Measurements from ENCODE around the gene DPP6.

Gene DPP6

GRCh38 chr7:154347700-154348266 is 295.6 kb downstream of the DPP6 start:
- Mint-ChIP-seq H3K27me3 (no peaks in the 10 kb centered on the region), H3K27ac (no peak overlapping the region), H3K4me3 (no peak overlapping the region), H3K9me3 (peaks cover 10% of the 10 kb centered on the region), H3K36me3 (ENCODE audit: low read depth) (no peaks in the 10 kb centered on the region), H3K4me1 (ENCODE audit: low read depth) (no peaks in the 10 kb centered on the region)

- H3K27me3 Mint-ChIP-seq: no peaks in the 10 kb centered on the region
- H3K27ac Mint-ChIP-seq: no peak overlapping the region
- H3K4me1 Mint-ChIP-seq (ENCODE audit: low read depth): no peaks in the 10 kb centered on the region
- H3K36me3 Mint-ChIP-seq (ENCODE audit: low read depth): no peaks in the 10 kb centered on the region
- no peak overlapping the region for H3K4me3 Mint-ChIP-seq
- peaks cover 10% of the 10 kb centered on the region for H3K9me3 Mint-ChIP-seq
Observed at GRCh38 chr7:154350892-154351291, 298.7 kb downstream of the DPP6 start.

GRCh38 chr7:154353355-154353767 is 301.2 kb downstream of the DPP6 start:
- Mint-ChIP-seq H3K4me3 (no peak overlapping the region), H3K4me1 (ENCODE audit: low read depth) (no peaks in the 10 kb centered on the region), H3K36me3 (ENCODE audit: low read depth) (no peaks in the 10 kb centered on the region), H3K9me3 (peaks cover 10% of the 10 kb centered on the region), H3K27ac (no peak overlapping the region), H3K27me3 (no peaks in the 10 kb centered on the region)

- Mint-ChIP-seq H3K27ac (no peak overlapping the region), H3K4me3 (no peak overlapping the region), H3K27me3 (no peaks in the 10 kb centered on the region), H3K36me3 (ENCODE audit: low read depth) (no peaks in the 10 kb centered on the region), H3K9me3 (peaks cover 3% of the 10 kb centered on the region), H3K4me1 (ENCODE audit: low read depth) (no peaks in the 10 kb centered on the region)
Observed at GRCh38 chr7:154364170-154364569, 312.0 kb downstream of the DPP6 start.

- H3K27ac Mint-ChIP-seq: no peak overlapping the region
- no peaks in the 10 kb centered on the region for H3K36me3 Mint-ChIP-seq (ENCODE audit: low read depth)
- no peaks in the 10 kb centered on the region for H3K27me3 Mint-ChIP-seq
- H3K9me3 Mint-ChIP-seq: peaks cover 9% of the 10 kb centered on the region
- H3K4me1 Mint-ChIP-seq (ENCODE audit: low read depth): no peaks in the 10 kb centered on the region
- no peak overlapping the region for H3K4me3 Mint-ChIP-seq
Observed at GRCh38 chr7:154371424-154371823, 319.2 kb downstream of the DPP6 start.

- Mint-ChIP-seq H3K4me1 (ENCODE audit: low read depth) (no peaks in the 10 kb centered on the region), H3K9me3 (peaks cover 6% of the 10 kb centered on the region), H3K4me3 (no peak overlapping the region), H3K36me3 (ENCODE audit: low read depth) (no peaks in the 10 kb centered on the region), H3K27ac (no peak overlapping the region), H3K27me3 (no peaks in the 10 kb centered on the region)
Observed at GRCh38 chr7:154372011-154372601, 319.9 kb downstream of the DPP6 start.

- no peak overlapping the region for H3K27ac Mint-ChIP-seq
Observed at GRCh38 chr7:154373956-154374355, 321.8 kb downstream of the DPP6 start.

GRCh38 chr7:154375956-154376355 is 323.8 kb downstream of the DPP6 start:
- Mint-ChIP-seq H3K27ac (no peak overlapping the region), H3K36me3 (ENCODE audit: low read depth) (no peaks in the 10 kb centered on the region), H3K27me3 (no peaks in the 10 kb centered on the region), H3K4me3 (no peak overlapping the region), H3K9me3 (peaks cover 3% of the 10 kb centered on the region), H3K4me1 (ENCODE audit: low read depth) (no peaks in the 10 kb centered on the region)

More at GRCh38 chr7:154373956-154374355, 321.8 kb downstream of the DPP6 start:
- no peak overlapping the region for H3K4me3 Mint-ChIP-seq
- H3K4me1 Mint-ChIP-seq (ENCODE audit: low read depth): no peaks in the 10 kb centered on the region
- no peaks in the 10 kb centered on the region for H3K27me3 Mint-ChIP-seq
- no peaks in the 10 kb centered on the region for H3K36me3 Mint-ChIP-seq (ENCODE audit: low read depth)
- peaks cover 6% of the 10 kb centered on the region for H3K9me3 Mint-ChIP-seq

GRCh38 chr7:154380771-154381170 is 328.6 kb downstream of the DPP6 start:
- H3K27me3 Mint-ChIP-seq: no peaks in the 10 kb centered on the region
- H3K4me1 Mint-ChIP-seq (ENCODE audit: low read depth): no peaks in the 10 kb centered on the region
- peaks cover 5% of the 10 kb centered on the region for H3K9me3 Mint-ChIP-seq
- no peak overlapping the region for H3K27ac Mint-ChIP-seq
- no peak overlapping the region for H3K4me3 Mint-ChIP-seq
- H3K36me3 Mint-ChIP-seq (ENCODE audit: low read depth): no peaks in the 10 kb centered on the region

- no peaks in the 10 kb centered on the region for H3K36me3 Mint-ChIP-seq (ENCODE audit: low read depth)
- H3K4me1 Mint-ChIP-seq (ENCODE audit: low read depth): no peaks in the 10 kb centered on the region
- H3K27me3 Mint-ChIP-seq: no peaks in the 10 kb centered on the region
- peaks cover 10% of the 10 kb centered on the region for H3K9me3 Mint-ChIP-seq
- H3K27ac Mint-ChIP-seq: no peak overlapping the region
- H3K4me3 Mint-ChIP-seq: no peak overlapping the region
Observed at GRCh38 chr7:154383045-154383444, 330.8 kb downstream of the DPP6 start.

- Mint-ChIP-seq H3K4me1 (ENCODE audit: low read depth) (no peaks in the 10 kb centered on the region), H3K4me3 (no peak overlapping the region), H3K9me3 (peaks cover 10% of the 10 kb centered on the region), H3K36me3 (ENCODE audit: low read depth) (no peaks in the 10 kb centered on the region), H3K27me3 (no peaks in the 10 kb centered on the region), H3K27ac (no peak overlapping the region)
Observed at GRCh38 chr7:154385214-154385613, 333.0 kb downstream of the DPP6 start.

GRCh38 chr7:154387252-154387651 is 335.1 kb downstream of the DPP6 start:
- Mint-ChIP-seq H3K27me3 (no peaks in the 10 kb centered on the region), H3K9me3 (peaks cover 15% of the 10 kb centered on the region), H3K4me1 (ENCODE audit: low read depth) (no peaks in the 10 kb centered on the region)

GRCh38 chr7:154388412-154388811 is 336.2 kb downstream of the DPP6 start:
- Mint-ChIP-seq H3K36me3 (ENCODE audit: low read depth) (no peaks in the 10 kb centered on the region), H3K9me3 (peaks cover 15% of the 10 kb centered on the region), H3K4me1 (ENCODE audit: low read depth) (no peaks in the 10 kb centered on the region), H3K27ac (no peak overlapping the region), H3K4me3 (no peak overlapping the region), H3K27me3 (no peaks in the 10 kb centered on the region)

More at GRCh38 chr7:154387252-154387651, 335.1 kb downstream of the DPP6 start:
- Mint-ChIP-seq H3K36me3 (ENCODE audit: low read depth) (no peaks in the 10 kb centered on the region), H3K27ac (no peak overlapping the region), H3K4me3 (no peak overlapping the region)

GRCh38 chr7:154388999-154389398 is 336.8 kb downstream of the DPP6 start:
- no peaks in the 10 kb centered on the region for H3K27me3 Mint-ChIP-seq
- H3K4me1 Mint-ChIP-seq (ENCODE audit: low read depth): no peaks in the 10 kb centered on the region
- no peak overlapping the region for H3K27ac Mint-ChIP-seq
- H3K4me3 Mint-ChIP-seq: no peak overlapping the region
- H3K9me3 Mint-ChIP-seq: peaks cover 14% of the 10 kb centered on the region
- no peaks in the 10 kb centered on the region for H3K36me3 Mint-ChIP-seq (ENCODE audit: low read depth)

GRCh38 chr7:154390961-154391360 is 338.8 kb downstream of the DPP6 start:
- no peak overlapping the region for H3K4me3 Mint-ChIP-seq
- H3K27me3 Mint-ChIP-seq: no peaks in the 10 kb centered on the region
- no peaks in the 10 kb centered on the region for H3K36me3 Mint-ChIP-seq (ENCODE audit: low read depth)
- peaks cover 10% of the 10 kb centered on the region for H3K9me3 Mint-ChIP-seq
- H3K4me1 Mint-ChIP-seq (ENCODE audit: low read depth): no peaks in the 10 kb centered on the region
- no peak overlapping the region for H3K27ac Mint-ChIP-seq

GRCh38 chr7:154394804-154395203 is 342.6 kb downstream of the DPP6 start:
- Mint-ChIP-seq H3K4me3 (no peak overlapping the region), H3K36me3 (ENCODE audit: low read depth) (no peaks in the 10 kb centered on the region), H3K9me3 (peaks cover 13% of the 10 kb centered on the region), H3K27ac (no peak overlapping the region), H3K4me1 (ENCODE audit: low read depth) (no peaks in the 10 kb centered on the region), H3K27me3 (no peaks in the 10 kb centered on the region)

All from stimulated activated naive CD8-positive, alpha-beta T cell treated with anti-CD3 and anti-CD28 coated beads, Interleukin-15, Interleukin-2, amounts not matched to agents 100 ng/mL and 50 ng/mL, for 24 hours (primary cell).